Central memory CD8-positive, alpha-beta T cell (primary cell): ENCODE data around the gene FRMD5.
"Not testable (repeated sequence)": the region's sequence is repeated elsewhere in the genome, so short reads cannot be mapped to it uniquely, and the experiment has no call there.

ENCODE experiments used
- ATAC-seq: fragments of 150-1000 bp; cut with Tn5 transposase; replicated peaks from 2 replicates; pipeline ENCODE4 v1.10.0; 2022; ENCODE audit warnings: mild to moderate bottlenecking, moderate FRiP score, moderate number of reproducible peaks; ENCODE audit not compliant: poor library complexity, severe bottlenecking; ENCODE audit errors: extremely low read depth
- DNase-seq, 2 donors: peaks; one replicate each; pipeline ENCODE4 v3.0.0; 2021; ENCODE audit warnings: low spot score in 2 of 2
- H3K27ac Mint-ChIP-seq: one replicate; pipeline ENCODE4 v1.8.0; 2022; ENCODE audit warnings: low read depth, mild to moderate bottlenecking, moderate library complexity, mixed read lengths
- H3K27me3 Mint-ChIP-seq: one replicate; pipeline ENCODE4 v1.8.0; 2022; ENCODE audit warnings: mixed read lengths
- H3K36me3 Mint-ChIP-seq: one replicate; pipeline ENCODE4 v1.8.0; 2022; ENCODE audit warnings: mild to moderate bottlenecking, moderate library complexity, mixed read lengths; ENCODE audit not compliant: insufficient read depth
- H3K4me1 Mint-ChIP-seq: one replicate; pipeline ENCODE4 v1.8.0; 2022; ENCODE audit warnings: mixed read lengths
- H3K4me3 Mint-ChIP-seq: one replicate; pipeline ENCODE4 v1.8.0; 2022; ENCODE audit warnings: mild to moderate bottlenecking, moderate library complexity, mixed read lengths
- H3K9me3 Mint-ChIP-seq: one replicate; pipeline ENCODE4 v1.8.0; 2022; ENCODE audit warnings: mixed read lengths

Gene FRMD5

GRCh38 chr15:43851251-43851650, 343.8 kb downstream of the FRMD5 start:
- Mint-ChIP-seq H3K27me3 (no peaks in the 10 kb centered on the region), H3K36me3 (peaks cover 36% of the 10 kb centered on the region), H3K9me3 (no peaks in the 10 kb centered on the region), H3K4me3 (no peak overlapping the region), H3K27ac (no peak overlapping the region), H3K4me1 (no peaks in the 10 kb centered on the region)
- DNase-seq (no peak), ATAC-seq (no peak)

GRCh38 chr15:43845421-43845820, 349.6 kb downstream of the FRMD5 start:
- Mint-ChIP-seq H3K9me3 (no peaks in the 10 kb centered on the region), H3K36me3 (peaks cover 57% of the 10 kb centered on the region), H3K27ac (no peak overlapping the region), H3K4me3 (no peak overlapping the region), H3K27me3 (no peaks in the 10 kb centered on the region), H3K4me1 (no peaks in the 10 kb centered on the region)
- ATAC-seq (no peak), DNase-seq (no peak)

GRCh38 chr15:43832485-43832884, 362.6 kb downstream of the FRMD5 start:
- peaks cover 36% of the 10 kb centered on the region for H3K4me1 Mint-ChIP-seq
- peak; percentile 14 for ATAC-seq
- H3K27me3 Mint-ChIP-seq, DNase-seq, H3K9me3 Mint-ChIP-seq: not testable (repeated sequence)
- peak overlapping the region; percentile 30 for H3K4me3 Mint-ChIP-seq
- peak overlapping the region; percentile 44 for H3K27ac Mint-ChIP-seq
- H3K36me3 Mint-ChIP-seq: peaks cover 28% of the 10 kb centered on the region

GRCh38 chr15:43831519-43832052, 363.5 kb downstream of the FRMD5 start:
- peak overlapping the region; percentile 30 for H3K4me3 Mint-ChIP-seq
- not testable (repeated sequence) for H3K9me3 Mint-ChIP-seq, ATAC-seq, H3K27ac Mint-ChIP-seq, DNase-seq, H3K27me3 Mint-ChIP-seq
- H3K4me1 Mint-ChIP-seq: peaks cover 44% of the 10 kb centered on the region
- H3K36me3 Mint-ChIP-seq: peaks cover 23% of the 10 kb centered on the region

- H3K9me3 Mint-ChIP-seq, DNase-seq, H3K4me3 Mint-ChIP-seq, H3K27ac Mint-ChIP-seq, H3K27me3 Mint-ChIP-seq, ATAC-seq: not testable (repeated sequence)
- H3K36me3 Mint-ChIP-seq: peaks cover 15% of the 10 kb centered on the region
- H3K4me1 Mint-ChIP-seq: peaks cover 44% of the 10 kb centered on the region
Measured at GRCh38 chr15:43830691-43831275, 364.3 kb downstream of the FRMD5 start.

- not testable (repeated sequence) for H3K9me3 Mint-ChIP-seq, DNase-seq, ATAC-seq, H3K27me3 Mint-ChIP-seq
- Mint-ChIP-seq H3K36me3 (peaks cover 11% of the 10 kb centered on the region), H3K4me1 (peaks cover 44% of the 10 kb centered on the region), H3K4me3 (peak overlapping the region; percentile 9), H3K27ac (peak overlapping the region; percentile 53)
Measured at GRCh38 chr15:43829951-43830540, 365.0 kb downstream of the FRMD5 start.

GRCh38 chr15:43828061-43828657, 366.9 kb downstream of the FRMD5 start:
- Mint-ChIP-seq H3K4me1 (peaks cover 51% of the 10 kb centered on the region), H3K4me3 (peak overlapping the region; percentile 86), H3K9me3 (no peaks in the 10 kb centered on the region), H3K27me3 (no peaks in the 10 kb centered on the region), H3K36me3 (peaks cover 11% of the 10 kb centered on the region), H3K27ac (peak overlapping the region; percentile 79)
- ATAC-seq (peak; percentile 43), DNase-seq (no peak)

GRCh38 chr15:43826508-43827341, 368.3 kb downstream of the FRMD5 start, which contains the start of gene WDR76:
TSS of gene WDR76 (plus strand) at chr15:43827002. CDS start at chr15:43827033, 31 bp downstream.
- DNase-seq: peak; percentile 36 to 40
- H3K9me3 Mint-ChIP-seq: no peaks in the 10 kb centered on the region
- peaks cover 48% of the 10 kb centered on the region for H3K4me1 Mint-ChIP-seq
- H3K36me3 Mint-ChIP-seq: peaks cover 13% of the 10 kb centered on the region
- H3K27ac Mint-ChIP-seq: peak within 1 kb of the TSS; percentile 79
- H3K27me3 Mint-ChIP-seq: no peaks in the 10 kb centered on the region
- H3K4me3 Mint-ChIP-seq: peak within 1 kb of the TSS; percentile 86
- ATAC-seq: peak; percentile 47

GRCh38 chr15:43826029-43826507, 369.0 kb downstream of the FRMD5 start:
- ATAC-seq: no peak
- Mint-ChIP-seq H3K36me3 (peaks cover 13% of the 10 kb centered on the region), H3K27ac (peak overlapping the region; percentile 79), H3K9me3 (no peaks in the 10 kb centered on the region), H3K4me3 (peak overlapping the region; percentile 86), H3K27me3 (no peaks in the 10 kb centered on the region), H3K4me1 (peaks cover 50% of the 10 kb centered on the region)
- DNase-seq: no peak

GRCh38 chr15:43825305-43825704, 369.8 kb downstream of the FRMD5 start:
- H3K4me3 Mint-ChIP-seq: peak overlapping the region; percentile 86
- ATAC-seq, H3K27me3 Mint-ChIP-seq, H3K27ac Mint-ChIP-seq, DNase-seq, H3K9me3 Mint-ChIP-seq: not testable (repeated sequence)
- peaks cover 51% of the 10 kb centered on the region for H3K4me1 Mint-ChIP-seq
- H3K36me3 Mint-ChIP-seq: peaks cover 15% of the 10 kb centered on the region

GRCh38 chr15:43824302-43825246, 370.5 kb downstream of the FRMD5 start, which contains the start of gene MFAP1:
TSS of gene MFAP1 (minus strand) at chr15:43824690. CDS start at chr15:43824569, 121 bp downstream.
- DNase-seq (peak; percentile 66 to 80), ATAC-seq (peak; percentile 80)
- Mint-ChIP-seq H3K27ac (peak within 1 kb of the TSS; percentile 96), H3K27me3 (no peaks in the 10 kb centered on the region), H3K4me3 (peak within 1 kb of the TSS; percentile 98), H3K4me1 (peaks cover 45% of the 10 kb centered on the region), H3K9me3 (no peaks in the 10 kb centered on the region), H3K36me3 (peaks cover 15% of the 10 kb centered on the region)
